Liver (tissue), 3 donors: ENCODE measurements around the gene RPA4.

Source experiments
- CTCF ChIP-seq: fragments of 150-350 bp; IDR thresholded peaks from 2 replicates; pipeline ENCODE4 v1.5.1; 2017; ENCODE audit warnings: improper control_type of control experiment, low read depth, low read length; ENCODE audit not compliant: missing input control
- EGR1 ChIP-seq, 2 donors: IDR thresholded peaks; 2 replicates each; pipeline ENCODE4 v1.6.1; 2016 to 2018; ENCODE audit warnings: antibody characterized with exemption in 2 of 2, low read depth in 2 of 2
- SP1 ChIP-seq: IDR thresholded peaks from 2 replicates; pipeline ENCODE4 v1.6.1; 2018; ENCODE audit warnings: antibody characterized with exemption, mild to moderate bottlenecking
- TAF1 ChIP-seq: conservative IDR thresholded peaks from 2 replicates; pipeline ENCODE4 v1.6.1; 2016; ENCODE audit warnings: antibody characterized with exemption, mild to moderate bottlenecking
- donor health status: healthy.
- donor health status: healthy.

- TF ChIP-seq CTCF (no peak), TAF1 (no peak), EGR1 (IDR thresholded peaks at IDR 0.05; ENCODE audit: low read depth in 2 of 2) (no peak), SP1 (no peak)
Measured at GRCh38 chrX:96909291-96909690, 25.6 kb downstream of the RPA4 start.
